Sciatic nerve (tissue), 2 donors: Measurements from ENCODE around the gene PRKN. TPM values are rescaled to one million over a fixed set of nuclear protein-coding genes. Genes with fewer than 3 reads are reported as not detected.

Source experiments
- ATAC-seq: fragments of 200-7000 bp; cut with Tn5 transposase; one replicate; pipeline ENCODE4 v1.9.1; 2020; ENCODE audit warnings: mild to moderate bottlenecking, moderate library complexity
- DNase-seq: peaks from one replicate; pipeline ENCODE4 v3.0.0-alpha.2; 2020; ENCODE audit warnings: low spot score
- intact Hi-C: fragments of 100-400 bp; cut with DNase I; formaldehyde crosslinking; loops from one replicate; pipeline ENCODE4 v1.14.2; 2022
- total RNA-seq: library from RNA; stranded (reverse); fragmentation: NEBNext Ultra II Directional; extraction: Animal tissue kit (Norgen Biotek cat#: 25700); gene quantifications from one replicate; pipeline ENCODE4 v1.2.1, GENCODE V29; 2021
- donor health status: DM: no; HTN: no; CAD: no.
- donor health status: DM: no; HTN: no; CAD: no.

The PRKN gene
- 15.9 TPM for total RNA-seq

GRCh38 chr6:162727322-162728182 lies at the start of gene PRKN, which contains the start of gene PACRG:
TSS of gene PRKN (minus strand) at chr6:162727766.
TSS of gene PACRG (plus strand) at chr6:162727974.
- peak; percentile 99 for DNase-seq
- intact Hi-C loops, result no loop called here

GRCh38 chr6:162777091-162777490 lies 49.5 kb upstream of the PRKN start:
- DNase-seq (no peak), ATAC-seq (no peak)
- intact Hi-C loops, result no loop called here

More at GRCh38 chr6:162727322-162728182, at the start of gene PRKN, which contains the start of gene PACRG:
- peak; percentile 100 for ATAC-seq

GRCh38 chr6:162773996-162774395 lies 46.4 kb upstream of the PRKN start:
- ATAC-seq (no peak), DNase-seq (no peak)
- intact Hi-C loops, result no loop called here

- intact Hi-C loops, result no loop called here
- DNase-seq (no peak), ATAC-seq (no peak)
Measured at GRCh38 chr6:162772466-162772865, 44.9 kb upstream of the PRKN start.

- intact Hi-C loops, result no loop called here
- no peak for DNase-seq
- ATAC-seq, result no peak
Measured at GRCh38 chr6:162770955-162771354, 43.4 kb upstream of the PRKN start.

- DNase-seq, result no peak
- ATAC-seq, result no peak
- intact Hi-C loops, result no loop called here
Measured at GRCh38 chr6:162770136-162770535, 42.6 kb upstream of the PRKN start.

- no peak for DNase-seq
- intact Hi-C loops, result no loop called here
- ATAC-seq, result no peak
Measured at GRCh38 chr6:162753775-162754174, 26.2 kb upstream of the PRKN start.

GRCh38 chr6:162751211-162751859 lies 23.8 kb upstream of the PRKN start:
- intact Hi-C loops, result no loop called here
- DNase-seq, result no peak
- ATAC-seq, result no peak

GRCh38 chr6:162750776-162751175 lies 23.2 kb upstream of the PRKN start:
- DNase-seq, result no peak
- intact Hi-C loops, result no loop called here
- no peak for ATAC-seq

GRCh38 chr6:162736961-162737360 lies 9.4 kb upstream of the PRKN start:
- DNase-seq (no peak), ATAC-seq (no peak)
- intact Hi-C loops, result no loop called here

- DNase-seq (no peak), ATAC-seq (no peak)
- intact Hi-C loops, result no loop called here
Measured at GRCh38 chr6:162733489-162733888, 5.9 kb upstream of the PRKN start.

- no peak for DNase-seq
- no peak for ATAC-seq
- intact Hi-C loops, result no loop called here
Measured at GRCh38 chr6:162730502-162730901, 2.9 kb upstream of the PRKN start.

GRCh38 chr6:162728706-162729105 lies 1.1 kb upstream of the PRKN start:
- DNase-seq, result no peak
- intact Hi-C loops, result no loop called here
- no peak for ATAC-seq

- ATAC-seq, result peak; percentile 1
- intact Hi-C loops, result no loop called here
- no peak for DNase-seq
Measured at GRCh38 chr6:162728197-162728596, 631 bp upstream of the PRKN start.

- DNase-seq, result no peak
- intact Hi-C loops, result no loop called here
- no peak for ATAC-seq
Measured at GRCh38 chr6:162726947-162727321, 632 bp downstream of the PRKN start.

- DNase-seq (no peak), ATAC-seq (no peak)
- intact Hi-C loops, result no loop called here
Measured at GRCh38 chr6:162722633-162723032, 4.9 kb downstream of the PRKN start.

GRCh38 chr6:162722226-162722625 lies 5.3 kb downstream of the PRKN start:
- ATAC-seq, result no peak
- no peak for DNase-seq
- intact Hi-C loops, result no loop called here

GRCh38 chr6:162721404-162721687 lies 6.2 kb downstream of the PRKN start:
- intact Hi-C loops, result no loop called here
- DNase-seq (no peak), ATAC-seq (no peak)

- intact Hi-C loops, result no loop called here
- no peak for DNase-seq
Measured at GRCh38 chr6:162719528-162719927, 8.0 kb downstream of the PRKN start.

GRCh38 chr6:162715601-162716000 lies 12.0 kb downstream of the PRKN start:
- ATAC-seq, result no peak
- intact Hi-C loops, result no loop called here
- no peak for DNase-seq

More at GRCh38 chr6:162719528-162719927, 8.0 kb downstream of the PRKN start:
- no peak for ATAC-seq
